Muscle layer of duodenum (tissue), 2 donors: ENCODE data around the gene NUTM2F.

Experiments
- H3K27ac ChIP-seq: one replicate; pipeline ENCODE4 v1.7.0; 2013; ENCODE audit warnings: mild to moderate bottlenecking, low read length
- H3K27me3 ChIP-seq: one replicate; pipeline ENCODE4 v1.7.0; 2013; ENCODE audit warnings: low read depth, mild to moderate bottlenecking, control low read depth, low read length
- H3K36me3 ChIP-seq, 2 donors: one replicate each; pipeline ENCODE4 v1.7.0; 2013; ENCODE audit warnings: low read length in 2 of 2, control low read depth in 1 of 2, mild to moderate bottlenecking in 1 of 2; ENCODE audit not compliant: insufficient read depth in 2 of 2, control insufficient read depth in 1 of 2
- H3K4me1 ChIP-seq, 2 donors: one replicate each; pipeline ENCODE4 v1.7.0; 2013; ENCODE audit warnings: low read length in 2 of 2, mild to moderate bottlenecking in 2 of 2, control low read depth in 1 of 2, moderate library complexity in 1 of 2; ENCODE audit not compliant: insufficient read depth in 2 of 2, control insufficient read depth in 1 of 2
- H3K4me3 ChIP-seq, 2 donors: one replicate each; pipeline ENCODE4 v1.7.0; 2013; ENCODE audit warnings: low read length in 2 of 2, low read depth in 1 of 2, mild to moderate bottlenecking in 1 of 2
- H3K9me3 ChIP-seq, 2 donors: one replicate each; pipeline ENCODE4 v1.7.0; 2013; ENCODE audit warnings: low read length in 2 of 2, control low read depth in 1 of 2, mild to moderate bottlenecking in 1 of 2; ENCODE audit not compliant: control insufficient read depth in 1 of 2
- donor health status: healthy.

Gene NUTM2F

DNA sequence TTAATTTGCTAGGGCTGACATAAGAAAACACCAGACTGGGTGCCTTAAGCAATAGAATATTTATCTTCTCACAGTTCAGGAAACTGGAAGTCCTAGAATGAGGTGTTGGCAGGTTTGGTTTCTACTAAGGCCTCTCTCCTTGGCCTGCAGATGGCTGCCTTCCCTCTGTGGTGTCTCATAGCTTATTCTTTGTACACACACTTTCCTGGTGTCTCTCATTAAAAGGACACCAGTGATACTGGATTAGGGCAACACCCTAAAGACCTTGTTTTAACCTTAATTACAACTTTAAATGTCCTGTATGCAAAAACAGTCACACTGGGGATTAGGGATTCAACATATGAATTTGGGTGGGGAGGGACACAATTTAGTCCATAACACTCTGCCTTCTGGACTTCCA, 25.1 kb downstream of the NUTM2F start:
- H3K9me3 ChIP-seq, result no peaks in the 10 kb centered on the region
- H3K27me3 ChIP-seq, result no peaks in the 10 kb centered on the region
- H3K27ac ChIP-seq, result no peak overlapping the region
- peaks cover 0 to 13% of the 10 kb centered on the region in 2 donors for H3K4me1 ChIP-seq
- no peak overlapping the region for H3K4me3 ChIP-seq
- peaks cover 4 to 5% of the 10 kb centered on the region in 2 donors for H3K36me3 ChIP-seq

DNA sequence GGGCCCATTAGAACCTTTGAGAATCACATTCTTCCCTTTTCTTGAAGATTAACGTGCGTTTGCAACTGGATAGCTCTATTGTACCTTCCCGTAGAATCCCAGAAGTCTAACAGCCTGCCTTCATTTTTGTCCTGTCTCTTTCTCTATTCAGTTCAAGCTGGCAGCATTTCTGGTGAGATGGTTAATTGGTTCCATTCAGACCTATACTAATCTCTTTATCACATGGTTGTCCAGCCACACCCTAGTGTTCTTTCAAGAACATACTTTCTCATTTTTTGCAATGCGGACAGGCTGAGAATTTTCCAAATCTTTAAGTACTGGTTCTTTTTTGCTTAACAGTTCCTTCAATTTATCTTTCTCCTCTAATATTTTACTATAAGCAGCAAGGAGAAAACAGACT, 26.0 kb downstream of the NUTM2F start:
- H3K9me3 ChIP-seq, result no peaks in the 10 kb centered on the region
- H3K36me3 ChIP-seq, result peaks cover 5% of the 10 kb centered on the region in 2 donors
- no peak overlapping the region for H3K4me3 ChIP-seq
- H3K4me1 ChIP-seq, result peaks cover 0 to 13% of the 10 kb centered on the region in 2 donors
- H3K27me3 ChIP-seq, result no peaks in the 10 kb centered on the region
- H3K27ac ChIP-seq, result no peak overlapping the region

DNA sequence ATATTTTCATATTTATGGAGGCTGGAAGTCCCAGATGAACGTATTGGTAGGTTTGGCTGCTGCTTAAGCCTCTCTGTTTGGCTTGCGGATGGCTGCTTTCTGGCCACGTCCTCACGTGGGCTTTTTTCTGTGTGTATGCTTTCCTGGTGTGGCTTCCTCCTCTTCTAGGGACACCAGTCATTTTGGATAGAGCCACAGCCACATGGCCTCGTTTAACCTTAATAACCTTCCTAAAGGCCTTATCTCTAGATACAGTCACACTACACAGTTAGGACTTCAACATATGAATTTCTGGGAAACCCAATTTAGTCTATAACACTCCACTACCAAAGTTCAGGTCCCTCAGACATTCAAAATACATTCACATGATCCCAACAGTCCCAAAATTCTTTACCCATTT, 26.9 kb downstream of the NUTM2F start:
- Histone ChIP-seq H3K27ac (no peak overlapping the region), H3K4me1 (peaks cover 0 to 13% of the 10 kb centered on the region in 2 donors), H3K36me3 (peaks cover 5 to 9% of the 10 kb centered on the region in 2 donors), H3K9me3 (no peaks in the 10 kb centered on the region), H3K27me3 (no peaks in the 10 kb centered on the region), H3K4me3 (no peak overlapping the region)

DNA sequence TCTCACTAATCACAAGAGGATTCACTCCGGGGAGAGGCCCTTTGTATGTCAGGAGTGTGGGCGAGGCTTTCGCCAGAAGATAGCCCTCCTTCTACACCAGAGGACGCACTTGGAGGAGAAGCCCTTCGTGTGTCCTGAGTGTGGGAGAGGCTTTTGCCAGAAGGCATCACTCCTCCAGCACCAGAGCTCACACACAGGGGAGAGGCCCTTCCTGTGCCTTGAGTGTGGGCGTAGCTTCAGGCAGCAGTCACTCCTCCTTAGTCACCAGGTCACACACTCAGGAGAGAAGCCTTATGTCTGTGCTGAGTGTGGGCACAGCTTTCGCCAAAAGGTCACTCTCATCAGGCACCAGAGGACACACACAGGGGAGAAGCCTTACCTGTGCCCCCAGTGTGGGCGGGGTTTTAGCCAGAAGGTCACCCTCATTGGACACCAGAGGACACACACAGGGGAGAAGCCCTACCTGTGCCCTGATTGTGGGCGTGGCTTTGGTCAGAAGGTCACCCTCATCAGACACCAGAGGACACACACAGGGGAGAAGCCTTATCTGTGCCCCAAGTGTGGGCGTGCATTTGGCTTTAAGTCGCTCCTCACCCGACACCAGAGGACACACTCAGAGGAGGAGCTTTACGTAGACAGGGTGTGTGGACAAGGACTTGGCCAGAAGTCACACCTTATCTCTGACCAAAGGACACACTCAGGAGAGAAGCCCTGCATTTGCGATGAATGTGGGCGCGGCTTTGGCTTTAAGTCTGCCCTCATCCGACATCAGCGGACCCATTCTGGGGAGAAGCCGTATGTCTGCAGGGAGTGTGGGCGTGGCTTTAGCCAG, 27.8 kb downstream of the NUTM2F start:
- Histone ChIP-seq H3K27me3 (no peaks in the 10 kb centered on the region), H3K36me3 (peaks cover 5 to 9% of the 10 kb centered on the region in 2 donors), H3K4me1 (peaks cover 0 to 13% of the 10 kb centered on the region in 2 donors), H3K27ac (no peak overlapping the region), H3K4me3 (no peak overlapping the region), H3K9me3 (no peaks in the 10 kb centered on the region)

DNA sequence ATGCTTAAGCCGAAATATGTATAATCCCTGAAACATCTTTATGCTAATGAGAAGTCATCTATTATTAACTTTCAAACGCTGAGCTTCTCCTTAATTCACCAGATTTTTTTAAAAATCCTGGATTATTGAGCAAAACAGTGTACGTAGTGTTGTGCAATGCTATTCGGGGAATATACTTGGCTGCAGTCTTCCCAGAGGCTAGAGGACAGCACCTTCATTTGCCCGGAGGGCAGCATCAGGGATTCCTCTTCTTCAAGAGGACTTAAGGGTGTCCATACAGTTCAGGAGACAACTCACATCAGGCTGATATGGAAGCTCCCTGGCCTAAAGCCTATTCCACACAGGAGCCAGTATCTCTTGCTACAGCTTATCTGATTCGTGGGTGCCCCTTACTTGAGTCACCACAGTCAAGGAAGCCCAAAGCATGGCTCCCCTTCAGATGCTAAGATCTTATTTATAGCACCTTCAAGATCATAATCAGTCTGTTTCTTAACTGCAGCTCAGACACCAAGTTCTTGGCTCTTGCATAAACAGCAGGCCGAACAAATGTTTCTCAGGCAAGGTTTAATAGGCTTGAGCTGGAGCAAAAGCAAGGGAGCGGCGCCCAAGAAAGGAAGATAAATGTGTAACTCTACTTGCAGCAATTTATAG, 29.4 kb downstream of the NUTM2F start:
- H3K27me3 ChIP-seq, result no peaks in the 10 kb centered on the region
- peaks cover 6 to 9% of the 10 kb centered on the region in 2 donors for H3K36me3 ChIP-seq
- peaks cover 0 to 13% of the 10 kb centered on the region in 2 donors for H3K4me1 ChIP-seq
- no peak overlapping the region for H3K4me3 ChIP-seq
- no peaks in the 10 kb centered on the region for H3K9me3 ChIP-seq
- no peak overlapping the region for H3K27ac ChIP-seq

DNA sequence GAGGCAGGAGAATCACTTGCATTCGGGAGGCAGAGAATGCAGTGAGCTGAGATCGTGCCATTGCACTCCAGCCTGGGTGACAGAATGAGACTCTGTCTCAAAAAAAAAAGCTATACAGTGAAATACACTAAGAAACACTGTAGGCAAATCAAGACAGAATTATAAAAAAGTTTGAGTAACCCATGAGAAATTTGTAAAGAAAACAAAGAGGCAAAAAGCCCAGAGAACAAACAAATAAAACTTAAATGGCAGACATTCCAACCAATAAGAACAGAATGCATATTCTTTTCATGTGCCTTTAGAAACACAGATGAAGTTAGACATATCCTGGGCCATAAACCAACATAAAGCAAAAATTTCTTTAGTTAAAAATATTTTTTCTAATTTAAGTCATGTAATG, 38.8 kb downstream of the NUTM2F start:
- no peaks in the 10 kb centered on the region for H3K27me3 ChIP-seq
- peaks cover 0 to 4% of the 10 kb centered on the region in 2 donors for H3K9me3 ChIP-seq
- H3K4me3 ChIP-seq, result no peak overlapping the region
- H3K4me1 ChIP-seq, result no peaks in the 10 kb centered on the region
- no peak overlapping the region for H3K27ac ChIP-seq
- peaks cover 9 to 25% of the 10 kb centered on the region in 2 donors for H3K36me3 ChIP-seq

DNA sequence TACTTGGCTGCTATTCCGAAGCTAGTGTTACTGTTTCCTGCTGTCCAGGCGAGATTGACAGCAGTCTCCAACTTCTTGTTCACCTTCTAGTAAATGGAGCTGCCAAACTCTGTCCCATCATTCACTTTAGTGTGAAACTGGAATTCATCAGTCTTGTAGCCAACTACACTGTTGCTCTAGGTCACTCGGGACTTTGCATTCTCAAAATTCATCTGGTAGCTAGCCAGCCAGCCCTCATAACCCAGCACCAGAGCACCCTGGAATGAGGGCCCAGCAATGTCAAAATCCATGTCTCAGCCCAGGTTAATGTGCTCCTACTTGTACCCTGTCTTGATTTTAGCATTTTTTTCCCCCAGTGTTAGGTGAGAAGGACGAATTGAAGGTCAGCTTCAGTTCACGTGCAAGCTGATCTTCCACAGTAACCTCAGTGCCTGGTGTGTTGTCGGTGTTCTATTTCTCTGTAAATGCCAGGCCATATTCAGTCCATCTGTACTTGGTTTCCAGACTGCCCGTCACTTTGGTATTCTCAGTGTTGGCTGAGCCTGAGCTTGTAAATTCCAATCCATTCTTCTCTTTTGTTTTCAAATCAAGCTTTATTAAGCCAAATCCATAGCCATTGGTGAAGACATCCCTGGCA, 40.4 kb downstream of the NUTM2F start:
- Histone ChIP-seq H3K4me3 (no peak overlapping the region), H3K4me1 (no peaks in the 10 kb centered on the region), H3K36me3 (peaks cover 8 to 15% of the 10 kb centered on the region in 2 donors), H3K27ac (no peak overlapping the region), H3K27me3 (no peaks in the 10 kb centered on the region), H3K9me3 (peaks cover 0 to 4% of the 10 kb centered on the region in 2 donors)

DNA sequence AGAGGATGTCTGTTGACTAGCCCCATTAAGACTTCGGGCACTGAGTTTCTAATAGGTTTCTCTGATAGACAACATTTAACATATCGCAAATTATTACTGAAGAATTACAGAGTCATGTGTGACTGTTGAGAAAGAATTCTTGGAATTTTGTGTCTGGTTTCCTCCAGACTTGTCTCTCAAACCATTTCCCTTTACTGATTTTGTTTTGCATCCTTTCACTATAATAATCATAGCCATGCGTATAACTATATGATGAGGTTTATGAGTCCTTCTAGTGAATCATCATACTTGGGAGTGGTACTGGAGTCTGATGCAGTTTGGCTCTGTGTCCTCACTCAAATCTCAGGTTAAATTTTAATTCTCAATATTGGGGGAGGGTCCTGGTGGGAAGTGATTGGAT, 42.3 kb downstream of the NUTM2F start:
- H3K9me3 ChIP-seq, result peaks cover 0 to under 1% of the 10 kb centered on the region in 2 donors
- no peak overlapping the region for H3K4me3 ChIP-seq
- peaks cover under 1 to 4% of the 10 kb centered on the region in 2 donors for H3K36me3 ChIP-seq
- H3K27me3 ChIP-seq, result no peaks in the 10 kb centered on the region
- no peaks in the 10 kb centered on the region for H3K4me1 ChIP-seq
- no peak overlapping the region for H3K27ac ChIP-seq

DNA sequence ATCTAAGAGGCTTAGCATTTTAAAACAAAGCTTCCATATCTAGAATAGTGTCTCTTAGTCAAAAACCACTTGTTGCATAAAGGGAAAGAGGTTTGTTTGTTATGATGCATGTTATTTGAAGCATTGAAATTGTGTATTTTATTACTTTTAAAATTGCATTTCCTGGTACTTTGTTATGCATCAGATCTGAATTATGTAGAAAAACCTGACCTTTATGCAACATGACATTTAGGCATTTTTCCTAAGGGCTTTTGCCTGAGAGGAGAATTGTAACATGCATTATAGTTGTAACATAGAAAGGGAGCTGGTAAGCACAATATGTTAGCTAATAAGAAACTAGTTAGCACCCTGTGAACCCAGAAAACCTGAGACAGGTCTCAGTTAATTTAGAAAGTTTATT, 47.3 kb downstream of the NUTM2F start:
- no peaks in the 10 kb centered on the region for H3K27me3 ChIP-seq
- H3K27ac ChIP-seq, result no peak overlapping the region
- peaks cover 9 to 19% of the 10 kb centered on the region in 2 donors for H3K36me3 ChIP-seq
- no peaks in the 10 kb centered on the region for H3K4me1 ChIP-seq
- H3K9me3 ChIP-seq, result peaks cover 0 to 4% of the 10 kb centered on the region in 2 donors
- H3K4me3 ChIP-seq, result no peak overlapping the region

DNA sequence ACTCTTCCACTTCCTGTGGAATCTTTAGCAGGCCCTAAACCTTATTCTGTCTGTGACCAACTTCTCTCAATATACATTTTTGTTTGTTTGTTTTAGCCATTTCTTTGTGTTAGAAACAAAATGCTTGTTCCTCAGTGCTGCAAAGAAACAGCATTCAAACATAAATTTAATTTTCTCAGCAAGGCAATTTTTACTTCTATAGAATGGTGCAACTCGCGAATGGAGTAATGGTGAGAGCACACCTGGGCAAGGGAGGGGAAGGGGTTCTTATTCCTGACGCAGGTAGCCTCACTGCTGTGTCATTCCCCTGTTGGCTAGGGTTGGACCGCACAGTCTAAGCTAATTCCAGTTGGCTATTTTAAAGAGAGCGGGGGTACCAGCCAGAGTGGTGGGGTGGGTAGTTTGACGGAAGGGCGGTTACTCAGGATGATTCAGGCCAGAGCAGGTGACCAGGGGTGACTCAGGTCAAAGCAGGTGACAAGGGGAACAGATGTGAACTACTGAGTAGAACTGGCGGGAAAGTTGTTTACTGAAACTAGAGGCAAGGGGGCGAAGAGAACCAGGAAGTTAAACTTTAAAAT, 47.9 kb downstream of the NUTM2F start:
- H3K9me3 ChIP-seq, result peaks cover 0 to 4% of the 10 kb centered on the region in 2 donors
- H3K4me3 ChIP-seq, result no peak overlapping the region
- H3K27me3 ChIP-seq, result no peaks in the 10 kb centered on the region
- peaks cover 9 to 19% of the 10 kb centered on the region in 2 donors for H3K36me3 ChIP-seq
- H3K4me1 ChIP-seq, result no peaks in the 10 kb centered on the region
- no peak overlapping the region for H3K27ac ChIP-seq
